GM10266 (cell line): ENCODE data around the gene MMP11.

Experiments
- DNase-seq: peaks from one replicate; pipeline ENCODE4 v3.0.0; 2012; ENCODE audit errors: extremely low spot score
- CTCF ChIP-seq: IDR thresholded peaks from 2 replicates; pipeline ENCODE4 v1.5.1; 2012; ENCODE audit warnings: mild to moderate bottlenecking, low read depth; ENCODE audit not compliant: control insufficient read depth, insufficient read depth; ENCODE audit errors: missing control alignments

MMP11 gene

GRCh38 chr22:23829845-23830372, 57.3 kb downstream of the MMP11 start:
- no peak for DNase-seq

GRCh38 chr22:23831261-23831660, 58.6 kb downstream of the MMP11 start:
- TF ChIP-seq CTCF = no peak
- no peak for DNase-seq

More at GRCh38 chr22:23829845-23830372, 57.3 kb downstream of the MMP11 start:
- TF ChIP-seq CTCF = no peak

GRCh38 chr22:23831781-23832180, 59.1 kb downstream of the MMP11 start:
- no peak for TF ChIP-seq CTCF
- DNase-seq = no peak

- TF ChIP-seq CTCF = no peak
- no peak for DNase-seq
Measured at GRCh38 chr22:23832226-23833016, 59.8 kb downstream of the MMP11 start.

GRCh38 chr22:23833017-23833751, 60.5 kb downstream of the MMP11 start:
- TF ChIP-seq CTCF = no peak
- no peak for DNase-seq
